ENCODE measurements around the gene INSYN1. TPM values are rescaled to one million over a fixed set of nuclear protein-coding genes. Genes with fewer than 3 reads are reported as not detected.

The INSYN1 gene
- total and polyA plus RNA-seq, 9 of the 15 experiments (the other 6 are each of a cell fraction or from before 2014, with no cell fraction given) = not detected

DNA sequence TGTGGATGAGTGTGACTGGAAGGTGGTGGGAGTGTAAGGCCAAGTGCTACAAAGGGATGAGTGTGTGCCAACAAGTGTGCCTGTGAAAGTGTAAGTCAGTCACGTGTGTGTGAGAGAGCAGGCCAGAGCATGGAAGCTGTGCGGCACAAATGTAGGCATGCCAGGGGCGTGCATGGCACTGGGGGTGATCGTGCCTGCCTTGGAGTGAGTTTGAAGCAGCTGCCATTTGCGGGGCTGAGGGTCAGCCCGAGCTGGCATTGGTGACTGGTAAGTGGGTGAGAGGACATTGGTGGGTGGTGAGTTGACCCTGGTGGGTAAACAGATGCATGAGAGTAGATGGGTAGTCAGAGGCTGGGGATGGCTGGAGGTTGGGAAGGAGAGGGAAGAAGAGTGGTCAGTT lies 44.5 kb downstream of the INSYN1 start (continued):
- TF ChIP-seq, protein P1, sequence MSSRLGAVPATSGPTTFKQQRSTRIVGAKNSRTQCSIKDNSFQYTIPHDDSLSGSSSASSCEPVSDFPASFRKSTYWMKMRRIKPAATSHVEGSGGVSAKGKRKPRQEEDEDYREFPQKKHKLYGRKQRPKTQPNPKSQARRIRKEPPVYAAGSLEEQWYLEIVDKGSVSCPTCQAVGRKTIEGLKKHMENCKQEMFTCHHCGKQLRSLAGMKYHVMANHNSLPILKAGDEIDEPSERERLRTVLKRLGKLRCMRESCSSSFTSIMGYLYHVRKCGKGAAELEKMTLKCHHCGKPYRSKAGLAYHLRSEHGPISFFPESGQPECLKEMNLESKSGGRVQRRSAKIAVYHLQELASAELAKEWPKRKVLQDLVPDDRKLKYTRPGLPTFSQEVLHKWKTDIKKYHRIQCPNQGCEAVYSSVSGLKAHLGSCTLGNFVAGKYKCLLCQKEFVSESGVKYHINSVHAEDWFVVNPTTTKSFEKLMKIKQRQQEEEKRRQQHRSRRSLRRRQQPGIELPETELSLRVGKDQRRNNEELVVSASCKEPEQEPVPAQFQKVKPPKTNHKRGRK (tag; IDR thresholded peaks at IDR 0.05) = no peak
- TF ChIP-seq, protein P2, sequence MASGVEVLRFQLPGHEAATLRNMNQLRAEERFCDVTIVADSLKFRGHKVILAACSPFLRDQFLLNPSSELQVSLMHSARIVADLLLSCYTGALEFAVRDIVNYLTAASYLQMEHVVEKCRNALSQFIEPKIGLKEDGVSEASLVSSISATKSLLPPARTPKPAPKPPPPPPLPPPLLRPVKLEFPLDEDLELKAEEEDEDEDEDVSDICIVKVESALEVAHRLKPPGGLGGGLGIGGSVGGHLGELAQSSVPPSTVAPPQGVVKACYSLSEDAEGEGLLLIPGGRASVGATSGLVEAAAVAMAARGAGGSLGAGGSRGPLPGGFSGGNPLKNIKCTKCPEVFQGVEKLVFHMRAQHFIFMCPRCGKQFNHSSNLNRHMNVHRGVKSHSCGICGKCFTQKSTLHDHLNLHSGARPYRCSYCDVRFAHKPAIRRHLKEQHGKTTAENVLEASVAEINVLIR (CRISPR knock-in tag; IDR thresholded peaks at IDR 0.05) = no peak
- TF ChIP-seq TEAD2 (tag; IDR thresholded peaks at IDR 0.05) = no peak
- TF ChIP-seq TSC22D4 (tag; IDR thresholded peaks at IDR 0.05) = no peak
- TF ChIP-seq, protein P3, sequence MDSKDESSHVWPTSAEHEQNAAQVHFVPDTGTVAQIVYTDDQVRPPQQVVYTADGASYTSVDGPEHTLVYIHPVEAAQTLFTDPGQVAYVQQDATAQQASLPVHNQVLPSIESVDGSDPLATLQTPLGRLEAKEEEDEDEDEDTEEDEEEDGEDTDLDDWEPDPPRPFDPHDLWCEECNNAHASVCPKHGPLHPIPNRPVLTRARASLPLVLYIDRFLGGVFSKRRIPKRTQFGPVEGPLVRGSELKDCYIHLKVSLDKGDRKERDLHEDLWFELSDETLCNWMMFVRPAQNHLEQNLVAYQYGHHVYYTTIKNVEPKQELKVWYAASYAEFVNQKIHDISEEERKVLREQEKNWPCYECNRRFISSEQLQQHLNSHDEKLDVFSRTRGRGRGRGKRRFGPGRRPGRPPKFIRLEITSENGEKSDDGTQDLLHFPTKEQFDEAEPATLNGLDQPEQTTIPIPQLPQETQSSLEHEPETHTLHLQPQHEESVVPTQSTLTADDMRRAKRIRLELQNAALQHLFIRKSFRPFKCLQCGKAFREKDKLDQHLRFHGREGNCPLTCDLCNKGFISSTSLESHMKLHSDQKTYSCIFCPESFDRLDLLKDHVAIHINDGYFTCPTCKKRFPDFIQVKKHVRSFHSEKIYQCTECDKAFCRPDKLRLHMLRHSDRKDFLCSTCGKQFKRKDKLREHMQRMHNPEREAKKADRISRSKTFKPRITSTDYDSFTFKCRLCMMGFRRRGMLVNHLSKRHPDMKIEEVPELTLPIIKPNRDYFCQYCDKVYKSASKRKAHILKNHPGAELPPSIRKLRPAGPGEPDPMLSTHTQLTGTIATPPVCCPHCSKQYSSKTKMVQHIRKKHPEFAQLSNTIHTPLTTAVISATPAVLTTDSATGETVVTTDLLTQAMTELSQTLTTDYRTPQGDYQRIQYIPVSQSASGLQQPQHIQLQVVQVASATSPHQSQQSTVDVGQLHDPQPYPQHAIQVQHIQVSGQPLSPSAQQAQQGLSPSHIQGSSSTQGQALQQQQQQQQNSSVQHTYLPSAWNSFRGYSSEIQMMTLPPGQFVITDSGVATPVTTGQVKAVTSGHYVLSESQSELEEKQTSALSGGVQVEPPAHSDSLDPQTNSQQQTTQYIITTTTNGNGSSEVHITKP (IDR thresholded peaks at IDR 0.05; ENCODE audit: partially characterized antibody) = no peak
- no peak for TF ChIP-seq BCL6 (CRISPR knock-in tag; IDR thresholded peaks at IDR 0.05)
- TF ChIP-seq PRPF4 (IDR thresholded peaks at IDR 0.05; ENCODE audit: insufficient read depth, low read depth, low read length, poor library complexity, severe bottlenecking) = no peak
- no peak for TF ChIP-seq ETV1 (tag; conservative IDR thresholded peaks at IDR 0.05; ENCODE audit: low read depth)

Data from K562 (cell line).